ENCODE data around the gene TOMM40L.

- peak; percentile 30 to 42 for TF ChIP-seq POLR2AphosphoS5 (IDR thresholded peaks at IDR 0.05)
- TF ChIP-seq CTCF (IDR thresholded peaks at IDR 0.05) = no peak
- TF ChIP-seq POLR2A (IDR thresholded peaks at IDR 0.05; ENCODE audit: low read depth) = no peak
- TF ChIP-seq EP300 (IDR thresholded peaks at IDR 0.05) = no peak
These were observed 40.6 kb upstream of the TOMM40L start for GRCh38 chr1:161185282-161185682.

Measured in esophagus muscularis mucosa (tissue), 4 donors.